ENCODE results near the gene HNMT. TPM values are rescaled to one million over a fixed set of nuclear protein-coding genes. Genes with fewer than 3 reads are reported as not detected.

Gene HNMT
- total RNA-seq, 1 experiment from 2014 or later: 3.1 TPM

GRCh38 chr2:138012968-138013367 lies 48.7 kb downstream of the HNMT start:
- H3K4me1 Mint-ChIP-seq: peaks cover 2% of the 10 kb centered on the region; the same call in 1 of the 2 replicates
- TF ChIP-seq ESRRA (CRISPR knock-in tag; IDR thresholded peaks at IDR 0.05; ENCODE audit: borderline replicate concordance) (no peak), ZBTB43 (CRISPR knock-in tag; IDR thresholded peaks at IDR 0.05) (no peak), CBFB (CRISPR knock-in tag; IDR thresholded peaks at IDR 0.05; ENCODE audit: low read depth) (no peak)
- ATAC-seq: no peak
- H3K27me3 Mint-ChIP-seq (ENCODE audit: low read depth): no peaks in the 10 kb centered on the region
- CTCF ChIA-PET: no interaction called here
- H3K9me3 Mint-ChIP-seq: no peaks in the 10 kb centered on the region
- DNase-seq (ENCODE audit: low spot score): no peak
- H3K4me3 Mint-ChIP-seq: no peak overlapping the region
- H3K27ac Mint-ChIP-seq: no peak overlapping the region
- POLR2A ChIA-PET: no interaction called here
- H3K36me3 Mint-ChIP-seq: no peaks in the 10 kb centered on the region

- Mint-ChIP-seq H3K4me1 (peaks cover 2% of the 10 kb centered on the region; the same call in 1 of the 2 replicates), H3K27me3 (ENCODE audit: low read depth) (no peaks in the 10 kb centered on the region), H3K4me3 (no peak overlapping the region), H3K9me3 (no peaks in the 10 kb centered on the region), H3K27ac (no peak overlapping the region), H3K36me3 (no peaks in the 10 kb centered on the region)
- CTCF ChIA-PET: no interaction called here
- ATAC-seq (no peak), DNase-seq (ENCODE audit: low spot score) (no peak)
- no peak for TF ChIP-seq NR3C1 (CRISPR knock-in tag; conservative IDR thresholded peaks at IDR 0.05; ENCODE audit: low read depth)
- no peak for TF ChIP-seq TCF7 (CRISPR knock-in tag; IDR thresholded peaks at IDR 0.05; ENCODE audit: low read depth)
- TF ChIP-seq AR (CRISPR knock-in tag; IDR thresholded peaks at IDR 0.05): no peak
- POLR2A ChIA-PET: no interaction called here
These were observed 49.4 kb downstream of the HNMT start for GRCh38 chr2:138013639-138014038.

- no peaks in the 10 kb centered on the region for H3K27me3 Mint-ChIP-seq (ENCODE audit: low read depth)
- DNase-seq (ENCODE audit: low spot score): no peak
- ChIA-PET CTCF (no interaction called here), POLR2A (no interaction called here)
- no peaks in the 10 kb centered on the region for H3K36me3 Mint-ChIP-seq
- H3K4me3 Mint-ChIP-seq: no peak overlapping the region
- no peaks in the 10 kb centered on the region for H3K9me3 Mint-ChIP-seq
- no peak overlapping the region for H3K27ac Mint-ChIP-seq
- H3K4me1 Mint-ChIP-seq: peaks cover 2% of the 10 kb centered on the region; the same call in 1 of the 2 replicates
- no peak for ATAC-seq
- no peak for TF ChIP-seq AFF4 (CRISPR knock-in tag; IDR thresholded peaks at IDR 0.05; ENCODE audit: borderline replicate concordance)
- TF ChIP-seq ZNF219 (CRISPR knock-in tag; IDR thresholded peaks at IDR 0.05; ENCODE audit: borderline replicate concordance): no peak
- no peak for TF ChIP-seq AR (CRISPR knock-in tag; IDR thresholded peaks at IDR 0.05)
These were observed 51.2 kb downstream of the HNMT start for GRCh38 chr2:138015494-138015893.

Data from WTC11 (cell line).